Measurements from ENCODE around the gene CCDC87. TPM values are rescaled to one million over a fixed set of nuclear protein-coding genes. Genes with fewer than 3 reads are reported as not detected.

The CCDC87 gene
- total RNA-seq, 1 experiment from 2014 or later, result 1.1 TPM

DNA sequence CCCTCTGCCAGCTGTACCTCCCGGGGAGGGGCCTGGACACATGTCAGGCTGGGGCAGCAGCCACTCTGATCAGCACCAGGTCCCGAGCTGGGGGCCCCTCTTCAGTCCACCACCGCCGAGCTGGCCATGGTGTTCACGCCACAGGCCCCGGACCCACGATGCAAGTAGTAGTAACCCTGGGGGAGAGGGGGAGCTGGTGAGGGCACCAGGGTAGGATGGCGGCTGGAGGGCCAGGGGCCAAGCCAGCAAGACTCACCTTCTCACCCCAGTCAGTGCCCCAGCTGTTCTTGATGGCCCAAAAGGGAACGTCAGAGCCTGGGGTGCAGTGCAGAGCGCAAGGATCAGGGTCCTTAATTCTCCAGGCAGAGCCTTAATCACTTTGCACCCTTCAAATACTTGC lies 29.0 kb downstream of the CCDC87 start:
- no peak overlapping the region for H3K14ac ChIP-seq (ENCODE audit: insufficient read depth, low read length)
- H3K9me3 ChIP-seq (ENCODE audit: control insufficient read depth, low read depth, low read length), result no peaks in the 10 kb centered on the region
- H3K79me1 ChIP-seq (ENCODE audit: insufficient read depth, low read depth, low read length, poor library complexity, severe bottlenecking), result no peaks in the 10 kb centered on the region
- H2BK15ac ChIP-seq (ENCODE audit: low read depth, low read length), result no peak overlapping the region
- H2AFZ ChIP-seq (ENCODE audit: low read length), result no peak overlapping the region
- TF ChIP-seq, protein P1, sequence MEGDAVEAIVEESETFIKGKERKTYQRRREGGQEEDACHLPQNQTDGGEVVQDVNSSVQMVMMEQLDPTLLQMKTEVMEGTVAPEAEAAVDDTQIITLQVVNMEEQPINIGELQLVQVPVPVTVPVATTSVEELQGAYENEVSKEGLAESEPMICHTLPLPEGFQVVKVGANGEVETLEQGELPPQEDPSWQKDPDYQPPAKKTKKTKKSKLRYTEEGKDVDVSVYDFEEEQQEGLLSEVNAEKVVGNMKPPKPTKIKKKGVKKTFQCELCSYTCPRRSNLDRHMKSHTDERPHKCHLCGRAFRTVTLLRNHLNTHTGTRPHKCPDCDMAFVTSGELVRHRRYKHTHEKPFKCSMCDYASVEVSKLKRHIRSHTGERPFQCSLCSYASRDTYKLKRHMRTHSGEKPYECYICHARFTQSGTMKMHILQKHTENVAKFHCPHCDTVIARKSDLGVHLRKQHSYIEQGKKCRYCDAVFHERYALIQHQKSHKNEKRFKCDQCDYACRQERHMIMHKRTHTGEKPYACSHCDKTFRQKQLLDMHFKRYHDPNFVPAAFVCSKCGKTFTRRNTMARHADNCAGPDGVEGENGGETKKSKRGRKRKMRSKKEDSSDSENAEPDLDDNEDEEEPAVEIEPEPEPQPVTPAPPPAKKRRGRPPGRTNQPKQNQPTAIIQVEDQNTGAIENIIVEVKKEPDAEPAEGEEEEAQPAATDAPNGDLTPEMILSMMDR (conservative IDR thresholded peaks at IDR 0.05), result no peak
- H2BK5ac ChIP-seq (ENCODE audit: insufficient read length, low read length), result no peak overlapping the region
- H2BK120ac ChIP-seq (ENCODE audit: low read depth, low read length, poor library complexity, severe bottlenecking), result no peak overlapping the region
- H3K4me2 ChIP-seq (ENCODE audit: insufficient read depth, insufficient read length, low read length), result no peak overlapping the region
- no peaks in the 10 kb centered on the region for H3K9me3 Mint-ChIP-seq
- no peaks in the 10 kb centered on the region for H4K20me1 ChIP-seq (ENCODE audit: control insufficient read depth, insufficient read depth, insufficient read length)
- no peaks in the 10 kb centered on the region for H3K23me2 ChIP-seq (ENCODE audit: insufficient read length, low read depth, low read length, poor library complexity, severe bottlenecking)
- no CpG with 5 or more reads among the region's 10 CpGs for WGBS (ENCODE audit: extremely low coverage, insufficient read length, low lambda C conversion rate)
- peaks cover 8 to 52% (median 46%) of the 10 kb centered on the region in 3 experiments for H3K36me3 Mint-ChIP-seq (ENCODE audit: insufficient read depth in 1 of 3, low read depth in 3 of 3)
- H4K5ac ChIP-seq (ENCODE audit: insufficient read length, low read depth, low read length), result no peak overlapping the region
- no peak overlapping the region for H3K9ac ChIP-seq (ENCODE audit: extremely low read depth, insufficient read length, low read length)
- no peak for DNase-seq
- H4K8ac ChIP-seq (replicated peaks; ENCODE audit: insufficient read length, low read depth, low read length), result no peak overlapping the region
- no peak overlapping the region for H3K4ac ChIP-seq (ENCODE audit: low read depth, low read length)
- H3K27ac ChIP-seq (ENCODE audit: insufficient read length, low read depth, low read length), result no peak overlapping the region
- H3K27me3 Mint-ChIP-seq (ENCODE audit: low read depth), result peaks cover 2% of the 10 kb centered on the region
- H2BK12ac ChIP-seq (ENCODE audit: insufficient read length, low read depth, low read length), result no peak overlapping the region
- no peak overlapping the region for H2BK20ac ChIP-seq (ENCODE audit: low read depth, low read length, poor library complexity, severe bottlenecking)
- no peaks in the 10 kb centered on the region for H3K79me2 ChIP-seq (ENCODE audit: insufficient read depth, low read length)
- H3K23ac ChIP-seq (ENCODE audit: insufficient read length, low read depth, low read length), result no peak overlapping the region
- no peak overlapping the region for H3K56ac ChIP-seq (ENCODE audit: insufficient read length, low read depth, low read length)
- H4K91ac ChIP-seq (ENCODE audit: insufficient read length, low read depth, low read length), result no peak overlapping the region
- no peaks in the 10 kb centered on the region for H3K27me3 ChIP-seq (ENCODE audit: insufficient read depth, low read length)
- no peak overlapping the region for H3K18ac ChIP-seq (ENCODE audit: insufficient read length, low read depth, low read length)
- H3T11ph ChIP-seq (ENCODE audit: low read length), result no peak overlapping the region
- H3K4me1 ChIP-seq (ENCODE audit: insufficient read depth, low read length), result no peaks in the 10 kb centered on the region
- H3K4me1 Mint-ChIP-seq, result peaks cover 6 to 9% of the 10 kb centered on the region in 2 experiments
- no peak overlapping the region for H2AK5ac ChIP-seq (ENCODE audit: insufficient read length, low read length)
- no peak overlapping the region for H3K27ac Mint-ChIP-seq
- no peak overlapping the region for H3K4me3 Mint-ChIP-seq

All from H9 (cell line).